ENCODE results near the gene PTPRT. TPM values are rescaled to one million over a fixed set of nuclear protein-coding genes. Genes with fewer than 3 reads are reported as not detected.

PTPRT gene
- total and polyA plus RNA-seq, 9 donors: under 0.01 to 3.2 (median 0.22) TPM; not detected in 1

DNA sequence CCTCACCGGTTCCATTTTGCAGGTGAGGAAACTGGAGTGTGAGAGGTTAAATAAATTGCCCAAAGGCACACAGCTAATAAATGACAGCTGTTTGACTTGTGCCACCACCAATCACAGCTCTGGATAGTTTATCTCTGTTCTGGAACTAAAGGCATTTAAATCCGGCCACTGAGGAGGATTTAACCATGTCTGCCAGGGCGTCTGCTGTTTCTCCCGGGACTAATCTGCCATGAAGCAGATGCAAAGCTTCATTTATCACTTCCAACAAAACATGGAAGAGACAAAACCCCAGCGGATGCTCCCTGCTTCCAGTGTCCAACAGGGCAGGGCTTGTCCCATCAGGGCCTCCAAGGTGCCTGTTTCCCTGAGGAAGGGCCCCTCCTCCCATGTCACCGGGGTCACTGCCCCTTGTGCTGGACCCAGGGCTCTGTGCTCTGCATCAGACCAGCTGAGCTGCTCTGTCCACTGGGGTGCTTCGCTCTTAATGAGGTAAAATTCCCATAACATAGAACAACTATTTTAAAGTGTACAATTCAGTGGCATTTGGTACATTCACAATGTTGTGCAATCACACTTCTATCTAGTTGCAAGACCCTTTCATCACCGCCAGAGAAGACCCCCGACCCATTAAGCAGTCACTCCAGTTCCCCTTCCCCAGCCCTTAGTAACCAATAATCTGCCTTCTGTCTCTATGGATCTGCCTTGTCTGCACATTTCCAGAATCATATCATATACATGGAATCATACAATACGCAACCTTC lies 244.3 kb downstream of the PTPRT start:
- no peaks in the 10 kb centered on the region for H3K4me1 ChIP-seq (ENCODE audit: insufficient read depth)
- H3K27me3 ChIP-seq: no peaks in the 10 kb centered on the region
- no peak overlapping the region for H3K4me3 ChIP-seq
- WGBS, 3 donors: 40 to 51% (median 42%) methylated on average over 10 of the region's 10 CpGs
- no peak overlapping the region for H3K27ac ChIP-seq
- TF ChIP-seq, protein P1, sequence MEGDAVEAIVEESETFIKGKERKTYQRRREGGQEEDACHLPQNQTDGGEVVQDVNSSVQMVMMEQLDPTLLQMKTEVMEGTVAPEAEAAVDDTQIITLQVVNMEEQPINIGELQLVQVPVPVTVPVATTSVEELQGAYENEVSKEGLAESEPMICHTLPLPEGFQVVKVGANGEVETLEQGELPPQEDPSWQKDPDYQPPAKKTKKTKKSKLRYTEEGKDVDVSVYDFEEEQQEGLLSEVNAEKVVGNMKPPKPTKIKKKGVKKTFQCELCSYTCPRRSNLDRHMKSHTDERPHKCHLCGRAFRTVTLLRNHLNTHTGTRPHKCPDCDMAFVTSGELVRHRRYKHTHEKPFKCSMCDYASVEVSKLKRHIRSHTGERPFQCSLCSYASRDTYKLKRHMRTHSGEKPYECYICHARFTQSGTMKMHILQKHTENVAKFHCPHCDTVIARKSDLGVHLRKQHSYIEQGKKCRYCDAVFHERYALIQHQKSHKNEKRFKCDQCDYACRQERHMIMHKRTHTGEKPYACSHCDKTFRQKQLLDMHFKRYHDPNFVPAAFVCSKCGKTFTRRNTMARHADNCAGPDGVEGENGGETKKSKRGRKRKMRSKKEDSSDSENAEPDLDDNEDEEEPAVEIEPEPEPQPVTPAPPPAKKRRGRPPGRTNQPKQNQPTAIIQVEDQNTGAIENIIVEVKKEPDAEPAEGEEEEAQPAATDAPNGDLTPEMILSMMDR (IDR thresholded peaks at IDR 0.05): no peak
- TF ChIP-seq POLR2A (IDR thresholded peaks at IDR 0.05) (no peak), EP300 (IDR thresholded peaks at IDR 0.05) (no peak)
- no peaks in the 10 kb centered on the region for H3K36me3 ChIP-seq
- DNase-seq: no peak
- intact Hi-C loops (cut with DNase I): no loop called here
- no peaks in the 10 kb centered on the region for H3K9me3 ChIP-seq

DNA sequence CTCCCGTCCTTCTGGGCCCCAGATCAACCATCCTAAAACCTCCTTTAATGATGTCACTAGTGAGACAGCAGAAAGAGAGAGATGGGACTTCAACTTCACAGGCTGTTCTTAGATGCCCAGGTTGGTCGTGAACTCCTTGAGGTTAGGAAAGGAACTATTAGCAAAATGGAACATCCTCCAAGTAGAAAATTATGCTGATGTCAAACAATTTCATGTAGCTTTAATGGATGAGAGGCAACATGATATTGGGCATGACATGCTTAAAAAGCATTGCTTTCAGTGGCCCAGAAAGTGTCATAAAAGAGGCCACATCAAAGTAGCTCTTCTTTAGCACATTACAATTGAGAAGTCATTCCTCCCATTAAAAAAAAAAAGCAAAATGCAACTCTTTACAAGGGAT lies 248.1 kb downstream of the PTPRT start:
- intact Hi-C loops (cut with DNase I): no loop called here
- Histone ChIP-seq H3K9me3 (no peaks in the 10 kb centered on the region), H3K36me3 (no peaks in the 10 kb centered on the region), H3K27me3 (no peaks in the 10 kb centered on the region), H3K4me1 (ENCODE audit: insufficient read depth) (no peaks in the 10 kb centered on the region), H3K4me3 (no peak overlapping the region), H3K27ac (no peak overlapping the region)
- WGBS, 3 donors: 65 to 75% (median 75%) methylated on average over 2 of the region's 2 CpGs
- TF ChIP-seq POLR2A (IDR thresholded peaks at IDR 0.05): no peak
- no peak for TF ChIP-seq EP300 (IDR thresholded peaks at IDR 0.05)
- TF ChIP-seq, protein P1 (IDR thresholded peaks at IDR 0.05): no peak
- DNase-seq: no peak

DNA sequence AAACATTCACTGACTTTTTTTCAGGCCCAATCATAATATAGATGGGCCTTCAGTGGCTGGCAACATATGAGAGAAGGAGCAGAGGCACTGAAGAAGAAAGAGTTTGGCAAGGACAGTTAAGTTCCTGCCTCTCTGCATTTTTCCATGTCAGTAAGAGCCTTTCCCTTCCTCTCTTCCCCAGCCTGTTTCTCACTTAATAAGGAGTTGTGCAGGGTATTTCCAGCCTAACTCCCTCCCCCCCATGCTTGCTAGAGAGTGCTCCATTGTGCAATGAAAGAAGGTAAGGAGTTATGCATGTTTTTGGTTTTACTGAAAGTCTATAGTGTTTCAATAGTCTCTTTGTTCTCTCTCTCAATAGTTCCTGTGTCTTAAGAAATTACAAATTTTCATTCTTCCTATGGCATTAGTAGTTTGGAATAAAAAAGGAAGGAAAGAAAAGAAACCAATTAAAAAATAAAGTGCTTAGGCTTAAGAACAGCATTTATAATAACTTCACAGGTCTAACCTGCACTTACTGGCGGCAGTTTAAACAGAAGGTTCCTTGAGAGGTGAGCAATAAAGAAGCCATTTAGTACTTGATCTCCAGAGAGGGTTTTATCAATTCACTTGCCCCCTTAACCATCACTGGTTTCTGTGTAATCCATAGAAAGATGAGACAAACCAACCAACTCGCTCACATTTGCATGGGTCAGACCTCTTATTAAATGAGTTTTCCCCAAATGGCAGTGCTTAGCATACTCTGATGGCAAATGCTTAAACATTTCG lies 251.1 kb downstream of the PTPRT start:
- no peak overlapping the region for H3K27ac ChIP-seq
- no peak overlapping the region for H3K4me3 ChIP-seq
- H3K27me3 ChIP-seq: no peaks in the 10 kb centered on the region
- DNase-seq: no peak
- intact Hi-C loops (cut with DNase I): no loop called here
- TF ChIP-seq EP300 (IDR thresholded peaks at IDR 0.05) (no peak), POLR2A (IDR thresholded peaks at IDR 0.05) (no peak)
- TF ChIP-seq, protein P1 (IDR thresholded peaks at IDR 0.05): no peak
- no peaks in the 10 kb centered on the region for H3K9me3 ChIP-seq
- H3K4me1 ChIP-seq (ENCODE audit: insufficient read depth): no peaks in the 10 kb centered on the region
- 74 to 86% (median 82%) methylated on average over 3 of the region's 3 CpGs for WGBS, 3 donors
- no peaks in the 10 kb centered on the region for H3K36me3 ChIP-seq

DNA sequence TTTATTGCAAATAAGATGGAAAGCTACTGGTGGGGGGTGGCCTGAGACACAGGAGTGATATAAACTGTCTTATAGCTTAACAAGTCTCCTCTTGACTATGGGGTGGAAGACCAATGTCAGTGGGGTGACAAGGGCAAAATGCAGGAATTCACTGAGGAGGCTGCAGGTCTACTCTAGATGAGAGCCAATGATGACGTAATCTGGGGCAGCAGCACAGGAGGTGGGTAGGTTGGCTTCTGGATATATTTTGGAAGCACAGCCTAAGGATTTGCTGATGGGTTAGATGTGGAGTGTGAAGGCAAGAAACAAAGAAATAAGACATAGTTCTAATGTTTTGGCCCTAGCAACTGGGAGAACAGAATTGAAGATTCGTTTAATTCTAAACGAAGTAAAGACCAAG lies 253.2 kb downstream of the PTPRT start:
- Histone ChIP-seq H3K36me3 (no peaks in the 10 kb centered on the region), H3K27ac (no peak overlapping the region), H3K4me1 (ENCODE audit: insufficient read depth) (no peaks in the 10 kb centered on the region), H3K4me3 (no peak overlapping the region), H3K27me3 (no peaks in the 10 kb centered on the region), H3K9me3 (no peaks in the 10 kb centered on the region)
- DNase-seq: no peak
- TF ChIP-seq EP300 (IDR thresholded peaks at IDR 0.05): no peak
- TF ChIP-seq, protein P1 (IDR thresholded peaks at IDR 0.05): no peak
- no peak for TF ChIP-seq POLR2A (IDR thresholded peaks at IDR 0.05)
- intact Hi-C loops (cut with DNase I): no loop called here
- 77 to 85% (median 84%) methylated on average over 3 of the region's 3 CpGs for WGBS, 3 donors

Measured in ovary (tissue), 9 donors.